Activated CD4-positive, alpha-beta T cell treated with anti-CD3 and anti-CD28 coated beads for 4 hours (primary cell): ENCODE data around the gene CCNB1.
"Not testable (repeated sequence)": the region's sequence is repeated elsewhere in the genome, so short reads cannot be mapped to it uniquely, and the experiment has no call there.

Source experiments
- DNase-seq, 2 donors: peaks; one replicate each; pipeline ENCODE4 v3.0.0-alpha.2; 2020

CCNB1 gene

GRCh38 chr5:69166686-69167492 lies at the start of gene CCNB1:
TSS of gene CCNB1 (plus strand) at chr5:69167150. CDS start at chr5:69167263, 113 bp downstream.
- peak; percentile 96 for DNase-seq

- DNase-seq, result no peak
Measured at GRCh38 chr5:69129413-69129812, 37.5 kb upstream of the CCNB1 start.

- DNase-seq, result no peak
Measured at GRCh38 chr5:69130241-69130640, 36.7 kb upstream of the CCNB1 start.

GRCh38 chr5:69131304-69131703 lies 35.6 kb upstream of the CCNB1 start:
- no peak for DNase-seq

- DNase-seq, result no peak
Measured at GRCh38 chr5:69134126-69134525, 32.8 kb upstream of the CCNB1 start.

GRCh38 chr5:69136293-69136692 lies 30.7 kb upstream of the CCNB1 start:
- DNase-seq, result no peak

GRCh38 chr5:69137208-69137607 lies 29.7 kb upstream of the CCNB1 start:
- not testable (repeated sequence) for DNase-seq

- DNase-seq, result no peak
Measured at GRCh38 chr5:69137807-69138206, 29.1 kb upstream of the CCNB1 start.

- DNase-seq, result no peak
Measured at GRCh38 chr5:69138766-69139165, 28.2 kb upstream of the CCNB1 start.

GRCh38 chr5:69140239-69140638 lies 26.7 kb upstream of the CCNB1 start:
- DNase-seq, result not testable (repeated sequence)

- no peak for DNase-seq
Measured at GRCh38 chr5:69140827-69141226, 26.1 kb upstream of the CCNB1 start.

- not testable (repeated sequence) for DNase-seq
Measured at GRCh38 chr5:69148576-69148975, 18.4 kb upstream of the CCNB1 start.

GRCh38 chr5:69148981-69149675 lies 17.8 kb upstream of the CCNB1 start:
- no peak for DNase-seq

- DNase-seq, result no peak
Measured at GRCh38 chr5:69149676-69150010, 17.3 kb upstream of the CCNB1 start.

GRCh38 chr5:69152731-69153130 lies 14.2 kb upstream of the CCNB1 start:
- no peak for DNase-seq

- no peak for DNase-seq
Measured at GRCh38 chr5:69156456-69156855, 10.5 kb upstream of the CCNB1 start.

GRCh38 chr5:69158039-69158438 lies 8.9 kb upstream of the CCNB1 start:
- no peak for DNase-seq

- DNase-seq, result no peak
Measured at GRCh38 chr5:69160651-69161050, 6.3 kb upstream of the CCNB1 start.

GRCh38 chr5:69167493-69167855 lies 524 bp downstream of the CCNB1 start:
- DNase-seq, result no peak

- no peak for DNase-seq
Measured at GRCh38 chr5:69167929-69168328, 979 bp downstream of the CCNB1 start.

- no peak for DNase-seq
Measured at GRCh38 chr5:69170495-69170894, 3.5 kb downstream of the CCNB1 start.

- DNase-seq, result no peak
Measured at GRCh38 chr5:69170969-69171368, 4.0 kb downstream of the CCNB1 start.

- DNase-seq, result not testable (repeated sequence)
Measured at GRCh38 chr5:69181659-69182293, 14.8 kb downstream of the CCNB1 start.

- no peak for DNase-seq
Measured at GRCh38 chr5:69184621-69185020, 17.7 kb downstream of the CCNB1 start.
